CD4-positive, alpha-beta T cell treated with Interleukin-15 for 1 hour (primary cell): ENCODE results near the gene DDN.

Experiments
- DNase-seq: peaks from one replicate; pipeline ENCODE4 v3.0.0-alpha.2; 2020

DDN gene

DNA sequence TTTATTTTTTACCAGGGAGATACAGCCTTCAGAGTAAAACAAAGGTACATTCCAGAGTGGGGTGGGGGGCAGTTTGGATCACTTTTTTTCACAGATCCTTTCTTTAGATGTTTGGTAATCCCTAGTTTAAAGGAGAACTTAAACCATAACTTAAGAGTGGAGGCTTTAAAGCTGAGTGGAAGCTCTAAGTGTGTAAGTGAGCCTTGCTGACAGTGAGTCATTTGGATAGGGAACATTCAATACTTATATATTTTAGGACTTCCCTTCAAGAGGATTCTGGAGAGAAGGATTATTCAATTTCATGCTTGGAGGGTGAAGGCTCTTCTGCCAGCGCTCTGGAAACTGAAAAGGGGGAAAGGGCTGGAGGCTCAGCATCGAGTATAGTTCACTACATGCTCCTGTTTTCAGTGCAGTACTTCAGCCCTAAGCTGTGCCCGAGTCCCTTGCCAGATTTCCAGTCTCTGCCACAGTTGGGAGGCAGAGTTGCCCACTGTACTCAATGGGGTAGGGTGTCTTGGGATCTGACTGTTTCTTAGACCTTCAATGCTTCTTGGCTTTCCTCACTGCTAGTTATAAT lies 11.0 kb upstream of the DDN start:
- no peak for DNase-seq

DNA sequence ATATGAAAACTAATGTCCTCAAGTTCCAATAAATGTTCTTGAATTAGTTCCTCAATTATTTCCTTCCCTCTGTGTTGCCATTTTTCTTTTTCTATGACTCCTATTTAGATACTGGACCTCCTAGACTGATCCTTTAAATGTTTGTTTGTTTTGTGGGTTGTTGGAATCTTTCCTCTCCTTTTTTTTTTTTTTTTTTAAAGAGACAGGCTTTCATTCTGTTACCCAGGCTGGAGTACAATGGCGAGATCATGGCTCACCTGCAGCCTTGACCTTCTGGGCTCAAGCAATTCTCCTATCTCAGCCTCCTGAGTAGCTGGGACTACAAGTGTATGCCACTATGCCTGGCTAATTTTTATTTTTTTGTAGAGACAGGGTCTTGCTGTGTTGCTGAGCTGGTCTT lies 9.8 kb upstream of the DDN start:
- DNase-seq = no peak

DNA sequence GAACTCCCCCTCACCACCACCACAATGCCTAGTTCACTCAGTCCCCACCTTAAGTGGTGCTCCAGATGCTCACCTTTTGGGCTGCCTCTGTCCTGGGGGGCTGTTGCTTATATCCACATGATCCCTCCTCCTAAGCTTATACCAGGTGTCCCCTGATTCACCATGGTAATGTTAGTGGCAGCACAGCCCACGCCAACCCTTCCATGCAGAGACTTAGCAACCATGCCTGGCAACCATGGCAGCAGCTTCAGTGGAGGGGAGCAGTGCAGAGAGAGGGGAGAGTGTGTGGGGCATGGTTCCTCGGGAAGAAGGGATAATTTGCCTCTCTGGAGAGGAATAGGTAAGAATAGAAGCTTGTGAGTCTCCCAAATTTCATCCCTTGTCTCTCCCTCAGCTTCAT lies 1.2 kb upstream of the DDN start:
- DNase-seq = no peak

DNA sequence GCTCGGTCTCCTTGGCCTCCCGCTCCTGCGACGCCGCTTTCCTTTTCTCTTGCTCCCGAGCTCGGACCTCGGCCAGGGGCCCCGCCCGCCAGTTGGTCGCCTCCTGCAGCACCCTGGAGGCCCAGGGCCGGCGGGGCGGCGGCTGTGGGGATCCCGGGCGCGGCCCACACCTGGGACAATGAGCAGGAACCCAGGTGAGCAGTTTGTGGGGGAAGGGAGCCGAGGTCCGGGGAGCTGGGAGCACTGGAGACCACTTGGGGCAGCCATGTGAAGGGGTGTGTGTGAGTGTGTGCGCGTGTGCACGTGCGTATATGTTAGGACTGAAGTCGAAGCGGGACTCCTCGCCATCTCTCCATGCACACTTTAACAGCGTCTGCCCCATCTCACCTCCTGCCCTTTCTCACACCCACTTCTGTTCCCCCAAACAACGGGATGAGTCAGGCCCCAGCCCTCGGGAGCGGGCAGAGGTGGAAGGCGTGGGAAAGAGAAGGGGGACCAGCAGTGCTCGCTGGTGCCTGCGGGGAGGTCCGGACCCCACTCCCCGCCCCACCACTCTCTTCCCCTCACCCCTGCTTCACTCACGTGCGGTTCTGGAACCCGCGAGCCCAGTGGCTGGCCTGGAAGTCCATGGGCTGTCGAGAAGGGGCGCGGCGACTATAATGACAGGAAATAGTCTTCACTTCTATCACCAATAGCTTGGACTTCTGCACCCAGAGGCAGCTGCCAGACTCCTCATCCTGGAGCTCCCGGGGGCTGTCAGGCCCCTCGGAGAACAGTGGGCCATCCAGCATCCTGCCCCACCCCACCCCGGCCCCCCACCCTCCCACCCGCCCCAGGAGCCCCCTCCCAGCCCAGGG lies 450 bp downstream of the DDN start:
- DNase-seq = no peak

DNA sequence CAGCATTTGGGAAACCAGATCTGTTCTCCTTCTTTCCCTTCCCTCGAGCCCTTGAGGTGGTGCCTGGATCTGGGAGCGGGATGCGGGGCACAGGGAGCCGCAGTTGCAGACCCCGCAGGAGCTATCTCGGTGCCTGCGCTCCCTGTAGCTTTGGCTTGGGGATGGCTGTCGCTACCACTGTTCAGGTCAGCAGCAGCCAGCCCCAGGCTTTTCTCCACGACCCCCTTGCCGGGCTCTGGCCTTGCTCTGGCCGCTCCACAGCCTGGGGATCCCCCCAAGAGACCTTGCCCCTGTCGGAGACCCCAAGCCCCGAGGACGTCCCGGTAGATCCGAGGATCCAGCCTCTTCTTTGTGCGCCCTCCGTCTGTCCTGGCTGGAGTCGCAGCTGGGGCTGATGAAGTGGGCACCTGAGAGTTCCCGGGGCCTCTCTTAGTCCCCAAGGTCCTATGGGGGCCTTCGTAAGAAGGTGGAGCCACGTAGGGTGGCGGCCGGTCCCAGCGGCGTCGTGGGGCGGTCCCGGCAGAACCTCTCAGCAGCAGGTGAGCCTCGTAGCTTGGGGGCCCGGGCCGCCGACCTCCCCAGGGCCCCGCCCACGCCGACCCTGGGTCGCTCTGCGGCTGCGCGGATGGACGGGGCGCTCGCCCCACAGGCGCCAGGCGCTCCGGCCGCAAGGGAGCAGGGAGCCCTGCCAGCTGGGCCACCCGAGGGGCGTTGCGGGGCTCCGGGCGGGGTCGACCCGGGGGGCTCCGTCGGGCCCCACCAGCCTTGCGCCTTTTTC lies 1.3 kb downstream of the DDN start:
- peak; percentile 63 for DNase-seq

DNA sequence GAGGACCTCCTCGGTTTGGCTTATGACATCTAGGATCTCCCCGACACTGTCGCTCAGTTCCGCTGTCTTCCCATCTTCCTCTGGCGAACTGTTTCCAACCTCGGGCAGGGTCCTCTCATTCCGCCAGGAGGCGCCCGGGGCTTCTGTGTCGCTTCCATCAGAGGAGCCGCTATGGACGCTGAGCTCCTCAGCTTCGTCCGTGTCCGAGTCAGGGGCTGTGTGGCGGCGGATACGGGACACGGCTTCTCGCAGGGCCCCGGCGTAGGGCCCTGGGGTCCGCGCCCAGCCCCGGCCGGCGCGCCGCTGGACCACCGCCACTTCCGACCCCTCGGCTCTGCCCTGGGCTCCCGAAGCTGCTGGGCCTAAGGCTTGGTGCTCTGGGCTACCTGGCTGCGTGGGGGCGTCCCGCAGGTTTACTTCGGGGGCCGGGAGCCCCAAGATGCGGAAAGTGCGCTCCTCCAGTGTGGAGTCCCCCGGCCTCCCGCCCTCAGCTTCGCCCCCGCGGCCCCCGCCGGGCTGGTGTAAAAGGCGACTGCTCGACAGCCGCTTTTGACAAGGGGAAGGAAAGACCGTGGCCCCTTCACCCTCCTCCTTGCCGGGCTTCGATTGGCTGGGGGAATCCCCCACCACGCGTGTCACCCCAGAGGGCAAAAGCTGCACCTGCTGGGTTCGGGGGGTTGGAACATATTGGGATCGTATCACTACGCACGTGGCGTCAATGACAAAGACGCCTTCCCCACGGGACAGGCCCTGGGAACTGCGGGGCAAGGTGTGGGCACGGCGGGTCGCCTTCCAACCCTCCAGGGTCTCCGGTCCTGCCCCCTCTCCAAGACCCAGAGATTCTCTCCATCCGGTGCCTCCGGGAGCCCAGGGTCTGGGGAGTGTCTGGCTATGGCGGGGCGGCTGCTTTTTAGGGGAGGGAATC lies 2.1 kb downstream of the DDN start:
- peak; percentile 78 for DNase-seq

DNA sequence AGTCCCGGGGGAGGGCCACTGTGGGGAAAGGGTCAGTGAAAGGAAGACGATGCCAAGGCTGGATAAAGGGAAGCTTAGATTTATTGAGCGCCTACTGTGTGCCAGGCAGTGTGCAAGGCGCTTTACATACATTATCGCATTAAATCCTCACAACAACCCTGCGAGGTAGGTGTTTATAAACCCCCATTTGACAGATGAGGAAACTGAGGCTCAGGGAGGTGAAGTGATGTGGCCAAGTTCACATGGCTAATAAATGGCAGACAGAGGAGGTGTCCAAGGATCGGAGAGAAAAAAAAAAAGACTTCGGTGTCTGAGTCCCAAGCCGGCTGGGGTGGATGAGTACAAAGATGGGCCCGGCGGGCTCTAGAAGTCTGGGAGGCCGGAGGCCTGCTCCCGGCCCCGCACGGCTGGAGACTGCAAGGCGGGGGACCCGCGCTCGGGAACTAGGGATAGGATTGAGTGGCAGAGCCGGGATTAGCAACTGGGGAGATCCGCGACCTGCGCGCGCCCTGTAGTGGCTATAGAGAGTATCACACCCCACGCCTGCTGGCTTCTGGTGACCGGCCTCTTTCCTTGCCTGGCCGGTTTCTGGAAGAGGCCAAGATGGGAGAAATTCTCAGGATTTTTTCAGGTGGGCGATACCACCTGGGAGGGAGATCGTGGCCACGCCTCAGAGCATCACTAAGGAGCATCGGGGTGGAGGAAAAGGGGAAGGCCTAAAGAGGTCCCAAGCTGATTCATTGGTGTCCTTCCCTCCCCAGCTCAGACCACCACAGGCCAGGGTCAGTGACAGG lies 3.9 kb downstream of the DDN start:
- peak; percentile 51 for DNase-seq

DNA sequence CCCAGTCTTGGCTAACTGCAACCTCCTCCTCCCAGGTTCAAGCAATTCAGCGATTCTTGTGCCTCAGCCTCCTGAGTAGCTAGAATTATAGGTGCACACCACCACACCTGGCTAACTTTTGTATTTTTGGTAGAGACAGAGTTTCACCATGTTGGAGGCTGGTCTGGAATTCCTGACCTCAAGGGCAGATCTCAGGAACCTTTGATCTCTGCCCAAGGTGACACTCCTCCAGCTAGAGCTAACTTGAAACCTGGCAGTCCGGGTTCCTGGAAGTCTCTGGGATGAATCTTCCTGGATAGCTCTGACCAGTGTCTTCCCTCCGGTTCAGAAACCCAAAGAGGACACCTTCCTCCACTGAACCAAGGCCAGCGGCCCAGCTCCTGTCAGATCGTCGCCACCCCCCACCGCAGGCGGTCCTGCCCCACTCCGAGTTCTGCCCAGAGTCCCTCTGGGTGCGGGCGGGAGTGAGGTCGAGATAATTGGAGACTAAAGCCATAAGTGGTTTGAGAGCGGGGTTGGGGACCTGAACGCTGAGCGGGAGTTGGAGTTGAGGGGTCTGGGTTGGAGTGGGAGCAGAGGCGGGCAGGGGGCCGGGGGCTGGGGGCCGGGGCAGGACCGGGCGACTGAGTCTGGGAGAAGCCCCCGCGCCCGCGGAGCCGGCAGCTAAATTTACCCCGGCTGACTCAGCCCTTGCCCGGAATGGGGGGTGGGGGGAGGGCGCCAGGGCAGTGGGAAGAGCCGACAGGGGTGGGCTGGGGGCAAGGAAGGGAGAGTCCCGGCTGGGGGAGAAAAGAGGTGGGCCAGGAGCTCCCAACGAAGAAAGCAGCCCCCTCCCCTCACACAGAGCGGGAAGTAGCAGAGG lies 4.7 kb downstream of the DDN start:
- DNase-seq = no peak

DNA sequence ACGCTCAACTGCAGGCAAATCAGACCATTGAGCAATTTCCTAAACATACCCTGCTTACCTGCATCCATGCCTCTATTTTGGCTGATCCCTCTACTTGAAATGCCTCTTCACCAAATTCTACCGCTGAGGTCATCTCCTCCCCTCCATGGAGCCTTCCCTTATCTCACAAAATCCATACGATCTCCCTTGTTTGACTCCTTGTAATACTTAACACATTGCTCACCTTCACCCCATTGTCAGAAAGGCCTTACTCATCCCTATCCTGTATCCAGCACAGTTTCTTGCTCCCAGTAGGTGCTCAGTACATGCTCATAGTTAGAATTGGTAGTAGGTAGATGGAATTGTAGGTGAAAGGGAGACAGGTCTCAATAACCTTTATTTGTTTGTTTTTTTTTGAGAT lies 5.4 kb downstream of the DDN start:
- no peak for DNase-seq

DNA sequence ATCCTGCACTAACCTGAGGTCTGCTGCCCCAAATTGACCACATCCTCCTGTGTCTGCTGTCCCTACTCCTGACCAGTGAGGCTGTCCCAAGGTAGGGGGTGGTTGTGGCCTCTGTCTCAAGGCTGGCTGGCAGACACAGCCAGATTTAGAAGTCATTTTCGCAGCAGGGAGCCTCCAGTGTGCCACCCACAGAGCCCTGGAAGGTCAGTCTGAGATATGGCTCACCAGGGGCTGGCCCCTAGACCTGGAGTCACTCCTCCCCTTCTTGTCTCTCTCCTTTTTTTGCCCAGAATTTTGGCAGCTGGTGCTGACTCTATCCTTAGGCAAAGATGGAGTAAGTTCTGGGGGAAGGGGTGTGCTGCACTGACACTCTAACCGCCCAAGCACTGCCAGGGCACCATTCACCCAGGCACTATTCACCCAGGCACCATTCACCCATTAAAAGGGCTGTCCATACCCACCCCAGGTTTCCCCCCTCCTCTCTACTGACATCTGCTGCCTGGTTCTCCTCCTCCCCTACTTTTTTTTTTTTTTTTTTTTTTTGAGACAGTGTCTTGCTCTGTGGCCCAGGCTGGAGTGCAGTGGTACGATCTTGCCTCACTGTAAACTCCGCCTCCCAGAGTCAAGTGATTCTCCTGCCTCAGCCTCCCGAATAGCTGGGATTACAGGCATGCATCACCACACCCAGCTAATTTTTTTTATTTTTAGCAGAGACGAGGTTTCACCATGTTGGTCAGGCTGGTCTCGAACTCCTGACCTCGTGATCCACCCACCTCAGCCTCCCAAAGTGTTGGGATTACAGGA lies 7.7 kb downstream of the DDN start:
- DNase-seq = no peak

DNA sequence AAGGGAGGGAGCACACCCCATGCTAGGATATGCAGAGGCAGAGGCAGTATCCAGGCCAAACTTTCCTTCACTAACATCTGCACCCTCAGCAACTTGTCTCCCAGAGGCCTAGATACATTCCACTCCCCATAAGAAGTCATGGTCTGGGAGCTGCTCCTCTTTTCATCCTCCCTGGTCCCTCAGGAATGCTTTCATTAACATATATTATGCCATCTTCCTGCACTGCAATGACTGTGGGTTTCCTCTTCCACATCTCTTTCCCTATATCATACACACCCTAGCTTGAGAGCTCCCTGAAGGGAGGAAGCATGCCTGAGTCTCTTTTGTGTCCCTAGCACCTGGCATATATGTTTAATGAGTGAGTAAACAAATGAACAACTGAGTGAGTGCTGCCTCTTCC lies 8.6 kb downstream of the DDN start:
- DNase-seq = no peak

DNA sequence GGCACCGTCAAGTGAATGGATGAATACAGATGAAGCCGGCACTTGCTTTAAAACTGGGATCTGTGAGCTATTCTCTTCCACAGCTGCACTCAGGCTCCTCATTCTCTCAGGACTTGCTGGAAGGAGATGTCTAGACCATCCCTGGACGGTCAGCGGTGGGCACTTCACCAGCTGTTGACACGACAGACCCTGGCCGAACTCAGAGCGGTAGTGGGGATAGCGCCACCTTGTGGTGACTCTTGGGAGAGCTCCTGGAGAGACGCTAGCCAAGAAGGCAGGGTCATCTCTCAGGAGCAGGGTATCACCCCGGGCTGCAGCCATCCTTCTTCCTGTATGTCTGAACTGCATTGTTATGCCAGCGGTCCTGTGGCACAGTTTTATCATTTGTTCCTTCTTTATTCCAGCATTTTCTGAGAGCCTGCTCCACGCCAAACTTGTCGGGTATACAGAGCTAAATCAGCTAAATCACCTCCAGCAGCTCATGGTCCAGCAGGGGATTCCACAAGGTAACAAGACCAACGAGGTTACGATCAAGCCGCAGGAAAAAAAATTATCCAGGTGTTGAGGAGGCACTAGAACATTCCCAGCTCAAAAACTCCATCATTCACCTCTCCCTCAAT lies 11.0 kb downstream of the DDN start:
- peak; percentile 61 for DNase-seq

DNA sequence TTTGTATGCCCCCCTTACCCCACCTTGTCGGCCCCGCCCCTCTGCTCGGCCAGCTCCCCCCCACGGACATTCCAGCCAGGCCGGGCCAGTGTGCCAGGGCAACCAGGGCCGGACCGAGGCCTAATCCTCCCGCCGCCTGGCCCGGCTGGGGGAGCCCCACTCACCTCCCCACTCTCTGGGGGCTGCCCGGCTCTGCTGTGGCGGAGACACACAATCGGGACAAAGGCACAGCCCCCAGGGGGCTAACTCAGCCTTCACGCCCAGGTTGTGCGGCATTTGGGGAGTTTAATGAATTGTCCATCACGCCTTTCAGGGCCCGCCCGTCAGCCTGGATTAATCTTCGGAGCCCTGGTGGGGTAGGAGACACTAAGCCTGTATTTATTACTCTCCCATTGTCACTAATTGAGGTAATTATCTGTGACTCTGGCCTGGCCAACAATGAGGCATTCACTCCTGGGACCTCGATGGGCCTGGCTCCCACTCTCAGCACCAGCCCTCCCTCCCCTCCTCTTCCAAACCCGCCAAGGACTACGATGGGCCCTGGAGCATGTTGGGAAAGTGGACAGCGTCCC lies 12.4 kb downstream of the DDN start:
- DNase-seq = no peak

DNA sequence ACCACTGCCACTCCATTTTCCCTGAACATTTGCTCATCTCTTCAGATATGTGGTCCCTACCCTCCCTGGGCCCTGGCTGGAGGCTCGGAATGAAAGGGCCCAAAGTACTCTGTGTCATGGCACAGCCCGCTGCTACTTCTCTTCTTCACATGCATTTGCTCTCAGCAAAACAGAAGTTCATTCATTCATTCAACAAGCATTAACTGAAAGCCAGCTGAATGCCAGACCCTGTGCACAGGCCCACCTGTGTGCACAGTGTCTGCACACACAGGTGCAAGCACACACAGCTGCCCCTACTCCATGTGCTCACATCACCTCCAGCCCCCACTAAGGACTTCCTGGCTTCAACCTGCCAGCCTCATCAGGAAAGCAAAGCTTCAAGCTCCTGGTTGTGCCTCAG lies 13.3 kb downstream of the DDN start:
- DNase-seq = no peak

DNA sequence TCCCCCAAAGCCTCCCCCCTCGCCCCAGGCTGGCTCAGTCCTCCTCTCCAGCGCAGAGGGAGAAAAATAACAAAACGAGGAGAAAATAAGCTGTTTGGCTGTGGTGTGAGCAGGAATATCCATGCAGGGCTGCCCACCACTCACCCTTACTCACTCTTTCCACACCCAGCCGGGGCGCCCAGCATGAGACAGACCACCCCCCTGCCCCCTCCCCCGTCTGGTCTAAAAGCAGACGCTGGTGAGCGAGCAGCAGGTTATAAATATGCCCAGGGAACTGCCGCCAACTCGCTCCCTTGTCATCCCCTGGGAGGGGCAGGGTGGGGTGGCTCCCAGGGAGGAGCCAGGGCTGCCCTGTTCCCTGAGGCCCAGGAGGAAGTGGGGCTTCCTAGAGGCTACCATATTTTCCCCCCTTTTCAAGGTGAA lies 13.7 kb downstream of the DDN start:
- DNase-seq = no peak

DNA sequence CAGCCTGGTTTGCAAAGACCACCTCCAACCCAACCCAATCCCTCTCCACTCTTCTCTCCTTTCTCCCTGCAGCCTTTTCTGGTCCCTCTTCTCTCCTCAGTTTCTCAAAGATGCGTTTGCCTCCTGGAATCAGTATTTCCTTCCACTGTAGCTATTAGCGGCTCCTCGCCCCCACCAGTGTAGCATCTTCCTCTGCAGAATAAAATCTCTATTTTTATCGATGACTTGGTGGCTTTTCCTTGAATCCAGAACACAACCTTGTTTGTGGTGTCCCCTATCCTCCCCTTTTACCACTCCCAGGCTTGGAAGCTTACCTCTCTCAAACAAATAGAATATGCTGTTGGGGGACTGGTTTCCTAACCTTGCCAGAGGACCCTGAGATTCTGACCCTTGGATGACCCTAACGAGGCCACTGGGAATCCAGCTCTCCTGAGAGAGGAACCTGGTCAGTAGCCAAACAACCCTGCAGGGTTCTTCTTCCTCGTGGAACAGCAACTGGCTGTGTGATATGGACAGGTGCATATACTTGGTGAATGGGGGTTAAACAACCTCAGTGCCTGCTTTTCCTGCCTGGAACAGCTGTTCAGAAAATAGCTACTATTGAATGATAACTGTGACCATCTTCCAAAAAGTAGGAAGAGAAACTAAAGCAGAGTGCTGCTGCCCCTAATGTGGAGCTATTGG lies 16.6 kb downstream of the DDN start:
- DNase-seq = no peak

DNA sequence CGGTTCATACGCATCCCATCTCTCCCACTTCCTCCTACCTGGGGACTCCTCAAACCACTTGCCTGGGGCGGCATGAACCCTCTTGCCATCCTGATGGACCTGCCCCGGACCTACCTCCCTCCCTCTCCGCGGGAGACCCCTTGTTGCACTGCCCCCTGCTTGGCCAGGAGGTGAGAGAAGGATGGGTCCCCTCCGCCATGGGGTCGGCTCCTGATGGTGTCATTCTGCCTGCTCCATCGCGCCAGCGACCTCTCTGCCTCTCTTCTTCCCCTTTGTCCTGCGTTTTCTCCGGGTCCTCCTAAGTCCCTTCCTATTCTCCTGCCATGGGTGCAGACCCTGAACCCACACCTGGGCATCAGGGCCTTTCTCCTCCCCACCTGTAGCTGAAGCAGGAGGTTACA lies 17.4 kb downstream of the DDN start:
- DNase-seq = no peak

DNA sequence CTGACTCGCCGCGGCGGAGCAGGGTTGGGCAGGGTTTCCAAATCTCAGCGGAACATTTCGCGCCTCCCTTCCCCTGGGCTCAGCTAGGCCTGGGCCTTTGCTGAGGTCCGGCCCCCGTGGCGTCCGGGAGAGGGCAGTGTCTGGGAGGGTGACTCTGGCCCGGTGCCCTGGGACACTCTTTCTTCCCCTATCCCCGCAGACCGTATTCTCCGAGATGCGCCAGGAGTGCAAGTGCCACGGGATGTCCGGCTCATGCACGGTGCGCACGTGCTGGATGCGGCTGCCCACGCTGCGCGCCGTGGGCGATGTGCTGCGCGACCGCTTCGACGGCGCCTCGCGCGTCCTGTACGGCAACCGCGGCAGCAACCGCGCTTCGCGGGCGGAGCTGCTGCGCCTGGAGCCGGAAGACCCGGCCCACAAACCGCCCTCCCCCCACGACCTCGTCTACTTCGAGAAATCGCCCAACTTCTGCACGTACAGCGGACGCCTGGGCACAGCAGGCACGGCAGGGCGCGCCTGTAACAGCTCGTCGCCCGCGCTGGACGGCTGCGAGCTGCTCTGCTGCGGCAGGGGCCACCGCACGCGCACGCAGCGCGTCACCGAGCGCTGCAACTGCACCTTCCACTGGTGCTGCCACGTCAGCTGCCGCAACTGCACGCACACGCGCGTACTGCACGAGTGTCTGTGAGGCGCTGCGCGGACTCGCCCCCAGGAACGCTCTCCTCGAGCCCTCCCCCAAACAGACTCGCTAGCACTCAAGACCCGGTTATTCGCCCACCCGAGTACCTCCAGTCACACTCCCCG lies 18.0 kb downstream of the DDN start:
- peak; percentile 58 for DNase-seq
